ENCODE measurements around the gene NTM.

NTM gene

DNA sequence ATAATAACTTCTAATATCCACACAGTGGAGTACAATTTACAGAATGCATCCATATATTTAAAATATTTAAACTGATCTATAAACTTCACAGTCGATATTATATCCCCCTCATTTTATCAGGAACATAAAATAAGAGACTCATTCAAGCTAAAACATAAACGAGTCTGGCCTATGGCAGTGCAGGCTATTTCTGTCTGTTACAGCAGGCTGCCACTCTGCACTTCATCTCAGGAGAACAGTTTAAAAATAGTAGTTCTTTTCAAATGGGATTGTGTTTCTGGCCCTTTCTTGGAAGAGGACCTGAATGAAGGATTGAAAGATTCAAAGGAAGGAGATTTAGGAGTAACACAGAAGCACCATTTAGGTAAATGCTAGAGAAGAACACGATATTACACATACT is 915.7 kb downstream of the NTM start:
- H3K4me3 ChIP-seq (ENCODE audit: low read depth, low read length) = no peak overlapping the region
- no peak for DNase-seq (ENCODE audit: low read depth)
- TF ChIP-seq, protein P1, sequence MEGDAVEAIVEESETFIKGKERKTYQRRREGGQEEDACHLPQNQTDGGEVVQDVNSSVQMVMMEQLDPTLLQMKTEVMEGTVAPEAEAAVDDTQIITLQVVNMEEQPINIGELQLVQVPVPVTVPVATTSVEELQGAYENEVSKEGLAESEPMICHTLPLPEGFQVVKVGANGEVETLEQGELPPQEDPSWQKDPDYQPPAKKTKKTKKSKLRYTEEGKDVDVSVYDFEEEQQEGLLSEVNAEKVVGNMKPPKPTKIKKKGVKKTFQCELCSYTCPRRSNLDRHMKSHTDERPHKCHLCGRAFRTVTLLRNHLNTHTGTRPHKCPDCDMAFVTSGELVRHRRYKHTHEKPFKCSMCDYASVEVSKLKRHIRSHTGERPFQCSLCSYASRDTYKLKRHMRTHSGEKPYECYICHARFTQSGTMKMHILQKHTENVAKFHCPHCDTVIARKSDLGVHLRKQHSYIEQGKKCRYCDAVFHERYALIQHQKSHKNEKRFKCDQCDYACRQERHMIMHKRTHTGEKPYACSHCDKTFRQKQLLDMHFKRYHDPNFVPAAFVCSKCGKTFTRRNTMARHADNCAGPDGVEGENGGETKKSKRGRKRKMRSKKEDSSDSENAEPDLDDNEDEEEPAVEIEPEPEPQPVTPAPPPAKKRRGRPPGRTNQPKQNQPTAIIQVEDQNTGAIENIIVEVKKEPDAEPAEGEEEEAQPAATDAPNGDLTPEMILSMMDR (IDR thresholded peaks at IDR 0.05; ENCODE audit: control insufficient read depth, extremely low read depth, insufficient read depth) = no peak

GRCh38 chr11:132288036-132288435 is 917.6 kb downstream of the NTM start:
- DNase-seq (ENCODE audit: low read depth) = no peak
- no peak overlapping the region for H3K4me3 ChIP-seq (ENCODE audit: low read depth, low read length)
- TF ChIP-seq, protein P1 (IDR thresholded peaks at IDR 0.05; ENCODE audit: control insufficient read depth, extremely low read depth, insufficient read depth) = no peak

DNA sequence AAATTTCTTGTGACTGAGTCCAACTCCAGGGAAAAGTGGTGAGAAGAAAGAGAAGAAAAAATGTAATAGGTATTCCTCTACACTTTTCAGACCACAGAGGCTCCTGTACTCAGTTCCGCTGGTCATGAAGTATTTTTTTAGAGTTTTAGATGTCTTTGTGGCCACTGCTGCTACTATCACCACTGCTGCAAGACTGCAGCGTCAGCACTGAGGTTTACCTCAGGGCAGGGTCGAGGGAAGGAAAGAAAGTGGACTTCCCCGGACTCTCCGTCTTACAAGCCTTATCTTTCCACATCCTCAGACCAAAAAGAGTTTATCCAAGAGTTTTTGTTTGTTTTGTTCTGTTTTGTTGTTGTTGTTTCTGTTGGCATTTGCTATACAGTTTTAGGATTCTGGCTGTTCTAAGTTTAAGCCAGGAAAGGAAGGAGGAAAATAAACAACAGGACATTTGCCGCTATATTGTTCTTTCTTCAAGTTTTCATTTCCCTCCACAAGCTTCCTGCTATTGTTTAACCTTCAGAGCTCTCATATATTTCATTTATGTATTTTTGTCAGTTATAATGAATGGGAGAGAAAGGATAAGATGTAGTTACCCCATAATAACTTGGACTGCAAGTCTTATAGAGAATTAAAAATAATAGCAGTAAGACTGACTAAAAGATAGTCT is 919.3 kb downstream of the NTM start:
- TF ChIP-seq, protein P1 (IDR thresholded peaks at IDR 0.05; ENCODE audit: control insufficient read depth, extremely low read depth, insufficient read depth) = no peak
- DNase-seq (ENCODE audit: low read depth) = no peak
- H3K4me3 ChIP-seq (ENCODE audit: low read depth, low read length) = no peak overlapping the region

DNA sequence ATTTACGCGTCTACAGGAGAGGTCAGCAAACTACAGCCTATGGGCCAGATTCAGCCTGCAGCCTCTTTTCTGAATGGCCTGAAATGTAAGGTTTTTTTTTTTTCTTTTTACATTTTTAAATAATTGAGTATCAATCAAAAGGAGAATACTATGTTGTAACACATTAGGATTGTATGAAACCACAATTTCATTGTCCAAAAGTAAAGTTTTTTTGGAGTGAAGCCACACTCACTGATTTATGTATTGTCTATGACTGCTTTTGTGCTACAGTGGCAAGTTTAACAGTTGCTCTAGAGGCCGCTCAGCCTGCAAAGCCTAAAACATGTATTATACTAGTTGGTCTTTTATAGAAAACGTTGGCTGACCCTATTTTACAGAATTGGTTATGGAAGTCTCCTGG is 923.2 kb downstream of the NTM start:
- no peak for DNase-seq (ENCODE audit: low read depth)
- H3K4me3 ChIP-seq (ENCODE audit: low read depth, low read length) = no peak overlapping the region
- TF ChIP-seq, protein P1 (IDR thresholded peaks at IDR 0.05; ENCODE audit: control insufficient read depth, extremely low read depth, insufficient read depth) = no peak

- no peak for DNase-seq (ENCODE audit: low read depth)
- H3K4me3 ChIP-seq (ENCODE audit: low read depth, low read length) = no peak overlapping the region
- TF ChIP-seq, protein P1 (IDR thresholded peaks at IDR 0.05; ENCODE audit: control insufficient read depth, extremely low read depth, insufficient read depth) = no peak
Measured at GRCh38 chr11:132296946-132297610, 926.7 kb downstream of the NTM start.

- TF ChIP-seq, protein P1 (IDR thresholded peaks at IDR 0.05; ENCODE audit: control insufficient read depth, extremely low read depth, insufficient read depth) = no peak
- H3K4me3 ChIP-seq (ENCODE audit: low read depth, low read length) = no peak overlapping the region
- DNase-seq (ENCODE audit: low read depth) = no peak
Measured at GRCh38 chr11:132298357-132298756, 927.9 kb downstream of the NTM start.
